Ascending aorta (tissue), 2 donors: Measurements from ENCODE around the gene SFTPA1. TPM values are rescaled to one million over a fixed set of nuclear protein-coding genes. Genes with fewer than 3 reads are reported as not detected.
"Not testable (repeated sequence)": the region's sequence is repeated elsewhere in the genome, so short reads cannot be mapped to it uniquely, and the experiment has no call there.

ENCODE experiments used
- DNase-seq, 2 donors: peaks; one replicate each; pipeline ENCODE4 v3.0.0-alpha.2; 2019; ENCODE audit warnings: low spot score in 2 of 2
- H3K27ac ChIP-seq, 2 donors: fragments of 200-600 bp; sonication (generic); one replicate each; pipeline ENCODE4 v1.5.1; 2016 to 2017; ENCODE audit warnings: mild to moderate bottlenecking in 1 of 2
- H3K27me3 ChIP-seq: fragments of 200-600 bp; sonication (generic); one replicate; pipeline ENCODE4 v1.5.1; 2017
- H3K36me3 ChIP-seq, 2 donors: fragments of 200-600 bp; sonication (generic); one replicate each; pipeline ENCODE4 v1.5.1; 2016
- H3K4me1 ChIP-seq, 2 donors: fragments of 200-600 bp; sonication (generic); one replicate each; pipeline ENCODE4 v1.5.1; 2016 to 2017; ENCODE audit warnings: mild to moderate bottlenecking in 1 of 2
- H3K4me3 ChIP-seq, 2 donors: fragments of 200-600 bp; sonication (generic); one replicate each; pipeline ENCODE4 v1.5.1; 2016 to 2017; ENCODE audit warnings: mild to moderate bottlenecking in 1 of 2
- H3K9me3 ChIP-seq, 2 donors: fragments of 200-600 bp; sonication (generic); one replicate each; pipeline ENCODE4 v1.5.1; 2016
- intact Hi-C: fragments of 100-400 bp; cut with DNase I; formaldehyde crosslinking; loops from one replicate; pipeline ENCODE4 v1.15.1; 2023
- total RNA-seq: library from RNA; depleted of rRNA; stranded (reverse); fragments of >200 nt; gene quantifications from one replicate; pipeline ENCODE4 v1.1.0, GENCODE V29; 2016
- TF ChIP-seq, protein P1 (sequence below), 3 experiments: fragments of 200-600 bp in 2 of 3; fragments of 450-650 bp in 1 of 3; sonication (generic) in 2 of 3; IDR thresholded peaks; one replicate each; pipeline ENCODE4 v1.5.1; 2016 to 2019; ENCODE audit warnings: antibody characterized with exemption in 3 of 3, mild to moderate bottlenecking in 1 of 3, moderate library complexity in 1 of 3

The SFTPA1 gene
- total RNA-seq, 1 donor from 2014 or later = not detected

- TF ChIP-seq, protein P1, sequence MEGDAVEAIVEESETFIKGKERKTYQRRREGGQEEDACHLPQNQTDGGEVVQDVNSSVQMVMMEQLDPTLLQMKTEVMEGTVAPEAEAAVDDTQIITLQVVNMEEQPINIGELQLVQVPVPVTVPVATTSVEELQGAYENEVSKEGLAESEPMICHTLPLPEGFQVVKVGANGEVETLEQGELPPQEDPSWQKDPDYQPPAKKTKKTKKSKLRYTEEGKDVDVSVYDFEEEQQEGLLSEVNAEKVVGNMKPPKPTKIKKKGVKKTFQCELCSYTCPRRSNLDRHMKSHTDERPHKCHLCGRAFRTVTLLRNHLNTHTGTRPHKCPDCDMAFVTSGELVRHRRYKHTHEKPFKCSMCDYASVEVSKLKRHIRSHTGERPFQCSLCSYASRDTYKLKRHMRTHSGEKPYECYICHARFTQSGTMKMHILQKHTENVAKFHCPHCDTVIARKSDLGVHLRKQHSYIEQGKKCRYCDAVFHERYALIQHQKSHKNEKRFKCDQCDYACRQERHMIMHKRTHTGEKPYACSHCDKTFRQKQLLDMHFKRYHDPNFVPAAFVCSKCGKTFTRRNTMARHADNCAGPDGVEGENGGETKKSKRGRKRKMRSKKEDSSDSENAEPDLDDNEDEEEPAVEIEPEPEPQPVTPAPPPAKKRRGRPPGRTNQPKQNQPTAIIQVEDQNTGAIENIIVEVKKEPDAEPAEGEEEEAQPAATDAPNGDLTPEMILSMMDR (IDR thresholded peaks at IDR 0.05) = no peak
- no peak overlapping the region for H3K4me3 ChIP-seq
- no peaks in the 10 kb centered on the region for H3K36me3 ChIP-seq
- H3K9me3 ChIP-seq = no peaks in the 10 kb centered on the region
- no peaks in the 10 kb centered on the region for H3K27me3 ChIP-seq
- DNase-seq = no peak
- intact Hi-C loops = no loop called here
- no peak overlapping the region for H3K27ac ChIP-seq
- H3K4me1 ChIP-seq = no peaks in the 10 kb centered on the region
Measured at GRCh38 chr10:79581044-79581443, 29.7 kb upstream of the SFTPA1 start.

DNA sequence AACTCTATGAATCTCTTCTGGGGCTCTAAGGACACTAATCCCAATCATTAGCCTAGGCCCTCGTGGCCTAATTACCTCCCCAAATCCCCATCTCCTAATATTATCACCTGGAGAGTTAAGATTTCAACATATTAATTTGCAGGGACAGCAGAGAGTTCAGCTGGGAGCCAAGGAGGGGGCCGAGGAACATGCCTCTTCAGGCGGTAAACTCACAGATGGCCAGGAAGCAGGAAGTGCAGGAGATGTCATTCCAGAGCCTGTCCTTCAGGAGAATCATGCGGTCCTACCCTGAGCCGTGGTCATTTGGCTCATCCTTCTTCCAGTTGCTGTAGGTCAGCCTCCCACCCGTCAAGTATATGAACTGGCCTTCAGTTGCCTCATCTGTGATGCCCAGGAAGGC is 28.6 kb upstream of the SFTPA1 start:
- Histone ChIP-seq H3K27me3 (no peaks in the 10 kb centered on the region), H3K4me3 (no peak overlapping the region), H3K27ac (no peak overlapping the region), H3K4me1 (no peaks in the 10 kb centered on the region), H3K36me3 (no peaks in the 10 kb centered on the region), H3K9me3 (no peaks in the 10 kb centered on the region)
- intact Hi-C loops = no loop called here
- DNase-seq = no peak
- TF ChIP-seq, protein P1 (IDR thresholded peaks at IDR 0.05) = no peak

GRCh38 chr10:79582954-79583353 is 27.8 kb upstream of the SFTPA1 start:
- H3K4me3 ChIP-seq, H3K27ac ChIP-seq, DNase-seq, intact Hi-C loops, H3K36me3 ChIP-seq, H3K27me3 ChIP-seq, H3K4me1 ChIP-seq, H3K9me3 ChIP-seq: not testable (repeated sequence)

- Histone ChIP-seq H3K27ac (no peak overlapping the region), H3K27me3 (no peaks in the 10 kb centered on the region), H3K9me3 (no peaks in the 10 kb centered on the region), H3K4me1 (no peaks in the 10 kb centered on the region), H3K36me3 (no peaks in the 10 kb centered on the region), H3K4me3 (no peak overlapping the region)
- TF ChIP-seq, protein P1 (IDR thresholded peaks at IDR 0.05) = no peak
- intact Hi-C loops = no loop called here
- DNase-seq = no peak
Measured at GRCh38 chr10:79583488-79584024, 27.2 kb upstream of the SFTPA1 start.

- intact Hi-C loops = no loop called here
Measured at GRCh38 chr10:79585870-79586527, 24.7 kb upstream of the SFTPA1 start.

DNA sequence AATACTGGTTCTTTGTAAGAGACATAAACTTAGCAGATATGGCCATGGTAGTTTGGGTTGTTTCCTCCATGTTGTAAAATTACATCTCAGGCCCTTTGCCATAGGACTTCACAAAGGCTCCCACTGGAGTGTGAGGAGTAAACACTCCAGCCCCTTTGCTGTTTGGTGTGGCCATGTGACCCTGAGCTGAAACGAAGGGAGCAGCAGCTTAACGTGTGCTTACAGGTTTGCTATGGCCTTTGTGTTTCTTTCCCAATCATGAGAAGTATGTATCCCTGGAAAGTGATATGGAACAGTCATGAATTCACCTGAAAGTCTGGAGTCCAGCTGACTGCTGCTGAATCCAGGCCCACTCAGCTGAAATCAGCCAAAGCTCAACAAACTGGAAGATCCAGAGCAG is 23.8 kb upstream of the SFTPA1 start:
- Histone ChIP-seq H3K4me3 (no peak overlapping the region), H3K4me1 (no peaks in the 10 kb centered on the region), H3K27me3 (no peaks in the 10 kb centered on the region), H3K9me3 (no peaks in the 10 kb centered on the region), H3K36me3 (no peaks in the 10 kb centered on the region), H3K27ac (no peak overlapping the region)
- intact Hi-C loops = no loop called here
- no peak for DNase-seq
- TF ChIP-seq, protein P1 (IDR thresholded peaks at IDR 0.05) = no peak

More at GRCh38 chr10:79585870-79586527, 24.7 kb upstream of the SFTPA1 start:
- H3K4me1 ChIP-seq = no peaks in the 10 kb centered on the region
- H3K36me3 ChIP-seq = no peaks in the 10 kb centered on the region
- H3K9me3 ChIP-seq = no peaks in the 10 kb centered on the region
- H3K27ac ChIP-seq = no peak overlapping the region
- H3K4me3 ChIP-seq = no peak overlapping the region
- DNase-seq = no peak
- H3K27me3 ChIP-seq = no peaks in the 10 kb centered on the region
- TF ChIP-seq, protein P1 (IDR thresholded peaks at IDR 0.05) = no peak
